ENCODE data around the gene FMO4. TPM values are rescaled to one million over a fixed set of nuclear protein-coding genes. Genes with fewer than 3 reads are reported as not detected.
"Not testable (repeated sequence)": the region's sequence is repeated elsewhere in the genome, so short reads cannot be mapped to it uniquely, and the experiment has no call there.

FMO4 gene
- total RNA-seq, 1 donor from 2014 or later = 0.82 TPM

DNA sequence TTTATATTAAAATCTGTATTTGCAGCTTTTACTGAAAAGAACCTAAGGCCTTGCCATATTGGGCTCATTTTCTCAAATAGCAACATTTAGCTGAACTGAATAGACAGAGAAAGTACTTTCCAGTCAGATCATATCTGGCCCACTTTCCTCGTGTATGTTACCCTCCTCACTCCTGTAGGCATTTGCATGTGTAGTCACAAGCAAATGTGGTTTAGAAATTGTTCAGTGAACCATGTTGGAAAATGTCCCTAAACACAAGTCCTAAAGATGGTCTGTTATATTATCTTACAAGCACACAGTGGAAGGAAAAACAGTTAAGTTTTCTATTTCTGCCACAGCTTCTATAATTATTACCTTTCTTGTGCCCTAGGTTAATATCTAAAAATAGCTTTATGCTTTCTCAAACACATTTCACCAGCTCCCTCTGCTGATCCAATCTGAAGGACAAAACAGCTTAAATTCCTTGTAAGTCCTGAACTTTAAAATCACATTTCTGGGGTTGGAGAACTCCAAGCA is 606 bp upstream of the FMO4 start:
- DNase-seq (ENCODE audit: low spot score in 2 of 2) = no peak
- no peak for FAIRE-seq

DNA sequence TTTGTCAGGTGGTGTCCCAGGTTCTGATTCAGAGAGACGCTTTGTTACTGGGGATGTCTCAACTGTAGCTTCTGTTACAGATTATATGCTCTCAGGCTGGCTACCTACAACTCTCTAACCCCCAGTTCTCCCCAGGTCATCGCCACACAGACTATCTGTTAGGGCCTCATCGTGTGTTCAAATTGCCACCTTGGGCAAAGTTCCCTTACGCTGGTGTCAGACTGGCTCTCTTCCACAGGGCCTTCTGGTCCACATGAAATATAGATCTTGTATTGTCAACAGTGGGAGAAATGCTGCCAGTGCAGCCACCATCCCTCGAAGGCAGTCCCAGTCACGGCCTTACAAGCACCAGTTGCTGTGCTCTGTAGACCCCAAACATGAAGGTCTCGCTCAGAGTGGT is 15.3 kb downstream of the FMO4 start:
- no peak for FAIRE-seq
- no peak for DNase-seq (ENCODE audit: low spot score in 2 of 2)

DNA sequence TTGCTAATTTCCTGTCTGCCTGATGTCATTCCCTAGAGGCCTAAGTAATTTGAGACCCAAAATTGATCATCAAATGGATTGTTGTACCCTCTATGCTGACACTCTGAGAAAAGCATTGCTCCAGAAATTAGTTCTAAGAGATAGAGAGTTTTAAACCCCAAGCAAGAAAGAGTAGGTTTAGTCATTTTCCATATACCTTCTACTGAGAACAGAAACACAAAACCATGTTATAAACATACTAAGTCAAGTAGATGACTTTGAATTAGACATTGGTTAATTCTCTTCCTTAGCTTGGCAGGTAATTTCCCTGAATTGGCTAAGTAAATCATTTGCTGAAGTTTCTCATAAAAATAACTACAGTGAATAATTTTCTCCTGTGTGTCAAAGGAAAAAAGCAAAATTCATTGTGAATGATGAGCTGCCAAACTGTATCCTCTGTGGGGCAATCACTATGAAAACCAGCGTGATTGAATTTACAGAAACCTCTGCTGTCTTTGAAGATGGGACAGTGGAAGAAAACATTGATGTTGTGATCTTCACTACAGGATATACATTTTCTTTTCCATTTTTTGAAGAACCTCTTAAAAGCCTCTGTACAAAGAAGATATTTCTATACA is 20.1 kb downstream of the FMO4 start:
- FAIRE-seq (no peak), DNase-seq (ENCODE audit: low spot score in 2 of 2) (no peak)

DNA sequence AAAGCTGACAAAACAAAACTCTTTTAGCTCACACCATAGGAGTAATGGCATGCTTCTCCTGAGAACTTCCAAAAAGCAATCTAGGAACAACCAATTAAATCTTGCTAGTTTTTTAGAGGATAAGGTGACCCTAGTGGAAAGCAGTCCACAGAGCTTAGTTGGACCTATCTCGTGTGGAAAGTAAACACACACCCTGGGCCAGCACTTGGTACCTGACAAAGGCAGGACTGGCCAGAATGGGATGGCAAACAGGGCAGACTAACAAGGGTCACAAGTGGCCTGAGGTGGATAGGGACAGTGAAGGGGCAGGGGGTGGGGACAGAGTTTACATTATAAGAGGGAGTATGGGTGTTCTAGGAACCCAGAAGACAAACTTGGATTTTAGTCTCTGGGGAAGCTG is 22.0 kb downstream of the FMO4 start:
- DNase-seq (ENCODE audit: low spot score in 2 of 2) (no peak), FAIRE-seq (no peak)

DNA sequence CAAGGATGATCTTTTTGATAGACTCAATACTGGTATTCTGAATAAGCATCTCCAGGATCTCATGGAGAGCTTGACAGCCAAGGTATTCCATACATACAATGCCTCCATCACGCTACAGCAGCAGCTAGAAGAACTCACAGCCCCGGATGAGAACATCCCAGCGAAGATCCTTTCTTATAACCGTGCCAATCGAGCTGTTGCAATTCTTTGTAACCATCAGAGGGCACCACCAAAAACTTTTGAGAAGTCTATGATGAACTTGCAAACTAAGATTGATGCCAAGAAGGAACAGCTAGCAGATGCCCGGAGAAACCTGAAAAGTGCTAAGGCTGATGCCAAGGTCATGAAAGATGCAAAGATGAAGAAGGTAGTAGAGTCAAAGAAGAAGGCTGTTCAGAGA is 25.4 kb downstream of the FMO4 start:
- DNase-seq (ENCODE audit: low spot score in 2 of 2); FAIRE-seq: not testable (repeated sequence)

DNA sequence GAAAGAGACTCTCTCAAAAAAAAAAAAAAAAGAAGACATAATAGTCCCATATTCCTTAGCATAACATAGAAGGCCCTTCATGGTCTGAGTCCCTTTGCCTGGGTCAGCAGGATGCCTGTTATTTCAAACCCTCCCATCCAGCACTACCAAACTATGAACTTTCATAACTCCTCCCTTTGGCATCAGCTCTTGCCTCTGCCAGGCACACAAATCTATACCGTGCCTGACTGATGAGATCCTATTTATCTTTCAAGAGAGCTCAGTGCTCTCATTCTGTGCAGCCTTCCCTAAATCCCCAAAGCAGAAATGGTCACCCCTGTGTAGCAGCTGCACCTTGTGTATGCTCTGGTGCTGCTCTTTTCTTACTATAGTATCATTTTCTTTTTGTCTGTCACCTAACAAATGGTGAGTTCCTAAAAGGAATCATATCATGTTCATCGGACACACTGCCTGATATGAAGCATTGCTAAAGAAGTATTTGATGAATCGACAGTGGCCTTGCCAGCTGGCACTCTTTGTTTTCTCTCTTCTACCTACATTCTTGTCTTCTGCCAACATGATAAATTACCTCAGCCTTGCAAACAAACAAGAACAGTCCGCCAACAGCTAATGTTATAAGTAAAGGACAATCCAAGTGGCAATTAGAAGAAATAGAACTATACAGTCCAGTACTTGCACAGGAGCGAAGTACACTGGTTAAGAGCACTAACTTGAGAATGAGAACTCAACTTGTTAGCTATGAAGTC is 29.9 kb downstream of the FMO4 start:
- DNase-seq (ENCODE audit: low spot score in 2 of 2) = no peak
- FAIRE-seq = no peak

DNA sequence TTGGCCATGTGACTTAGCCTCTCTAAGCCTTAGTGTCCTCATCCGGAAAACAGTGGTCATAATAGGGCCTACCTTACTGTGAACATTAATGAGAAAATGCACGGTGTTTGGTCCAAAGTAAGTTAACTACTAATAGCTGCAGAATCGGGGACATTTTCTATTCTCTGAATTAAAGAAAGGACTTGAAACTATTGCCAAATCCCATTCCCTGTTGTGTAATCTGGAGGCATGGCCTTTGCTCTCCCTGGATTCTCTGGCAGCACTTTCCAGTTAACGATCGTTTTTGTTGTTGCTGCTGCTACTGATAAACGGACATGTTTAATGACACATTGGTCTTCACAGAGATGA is 30.5 kb downstream of the FMO4 start:
- FAIRE-seq = no peak
- DNase-seq (ENCODE audit: low spot score in 2 of 2) = no peak

DNA sequence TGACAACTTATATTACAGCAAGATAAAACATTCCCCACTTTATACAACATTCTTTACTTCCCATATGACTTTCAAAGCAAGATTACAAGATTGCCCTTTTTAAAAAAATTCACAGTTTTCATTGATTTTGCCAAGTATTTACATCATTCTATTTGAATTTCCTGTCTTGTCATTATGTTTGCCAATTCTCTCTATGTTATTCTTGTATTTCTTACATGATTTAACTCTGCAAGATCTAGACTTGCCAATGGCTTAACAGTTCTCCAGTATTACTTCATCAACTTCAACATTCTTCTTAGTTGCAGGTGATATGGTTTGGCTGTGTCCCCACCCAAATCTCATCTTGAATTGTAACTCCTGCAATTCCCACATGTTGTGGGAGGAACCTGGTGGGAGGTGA is 31.6 kb downstream of the FMO4 start:
- no peak for DNase-seq (ENCODE audit: low spot score in 2 of 2)
- FAIRE-seq = no peak

DNA sequence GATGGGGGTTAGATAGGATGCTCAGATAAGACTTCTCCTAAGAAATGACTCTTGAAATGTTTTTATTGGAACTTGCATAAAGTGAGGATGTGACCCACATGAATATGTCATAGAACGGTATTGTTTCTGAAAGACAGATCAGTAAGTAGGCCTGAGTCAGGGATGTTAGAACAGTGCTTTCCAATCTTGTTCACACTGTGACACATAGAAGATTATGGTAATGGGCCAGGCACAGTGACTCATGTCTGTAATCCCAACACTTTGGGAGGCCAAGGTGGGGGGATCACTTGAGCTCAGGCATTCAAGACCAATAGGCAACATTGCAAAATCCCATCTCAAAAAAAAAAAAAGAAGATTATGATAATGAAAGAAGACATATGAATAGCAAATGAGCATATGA is 32.9 kb downstream of the FMO4 start:
- DNase-seq (ENCODE audit: low spot score in 2 of 2) = no peak
- no peak for FAIRE-seq

DNA sequence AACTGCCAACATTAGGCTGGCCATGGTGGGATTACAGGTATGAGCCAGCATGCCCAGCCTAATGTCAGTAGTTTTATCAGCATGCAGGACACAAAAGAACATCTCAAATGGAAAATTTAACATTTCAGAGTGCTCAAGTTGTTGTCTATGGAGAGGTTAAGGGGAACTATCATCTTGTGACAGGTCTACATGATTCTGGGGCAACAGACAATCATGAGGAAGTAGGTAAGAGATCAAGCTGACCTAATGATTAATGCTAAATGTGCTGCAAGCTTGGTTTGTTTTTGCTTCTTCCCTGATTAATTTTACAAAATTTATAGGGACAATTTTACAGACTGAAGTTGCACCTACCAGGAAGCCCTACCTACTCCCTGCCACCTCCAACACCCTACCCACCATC is 36.6 kb downstream of the FMO4 start:
- FAIRE-seq = no peak
- no peak for DNase-seq (ENCODE audit: low spot score in 2 of 2)

DNA sequence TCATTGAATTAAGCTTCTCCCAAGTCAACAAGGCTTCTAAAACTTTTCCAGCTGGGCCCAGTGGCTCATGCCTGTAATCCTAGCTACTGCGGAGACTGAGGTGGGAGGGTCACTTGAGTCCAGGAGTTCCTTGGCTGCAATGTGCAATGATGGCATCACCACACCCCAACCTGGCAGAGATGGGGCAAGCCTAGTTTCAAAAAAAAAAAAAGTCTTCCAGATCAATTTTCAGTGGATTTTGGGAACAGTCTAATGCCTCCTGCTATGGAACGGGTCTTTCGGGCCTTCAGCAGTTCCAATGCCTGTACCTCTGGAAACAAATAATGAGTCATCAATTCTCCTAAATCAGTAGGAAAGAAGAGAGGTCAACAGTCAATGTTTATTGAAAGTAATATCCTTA is 38.0 kb downstream of the FMO4 start:
- DNase-seq (ENCODE audit: low spot score in 2 of 2) (no peak), FAIRE-seq (no peak)

DNA sequence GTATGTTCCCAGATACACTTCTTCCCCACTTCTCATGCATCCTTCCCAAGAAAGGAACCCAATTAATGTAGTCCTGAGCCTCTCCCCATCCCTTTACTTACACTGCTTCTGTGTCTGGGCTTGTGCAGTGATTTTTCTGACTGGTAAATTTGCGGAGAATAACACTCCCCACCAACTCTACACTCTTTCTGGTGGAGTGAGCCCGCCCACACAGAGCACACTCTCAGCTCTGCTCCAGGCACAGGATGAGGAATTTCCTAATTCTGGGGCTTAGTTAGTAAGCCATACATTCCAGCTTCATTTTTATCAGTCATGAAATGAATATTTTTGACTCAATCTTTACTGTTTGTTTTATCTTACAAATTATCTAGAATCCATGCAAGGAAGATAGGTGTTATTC is 38.6 kb downstream of the FMO4 start:
- DNase-seq (ENCODE audit: low spot score in 2 of 2) (no peak), FAIRE-seq (no peak)

DNA sequence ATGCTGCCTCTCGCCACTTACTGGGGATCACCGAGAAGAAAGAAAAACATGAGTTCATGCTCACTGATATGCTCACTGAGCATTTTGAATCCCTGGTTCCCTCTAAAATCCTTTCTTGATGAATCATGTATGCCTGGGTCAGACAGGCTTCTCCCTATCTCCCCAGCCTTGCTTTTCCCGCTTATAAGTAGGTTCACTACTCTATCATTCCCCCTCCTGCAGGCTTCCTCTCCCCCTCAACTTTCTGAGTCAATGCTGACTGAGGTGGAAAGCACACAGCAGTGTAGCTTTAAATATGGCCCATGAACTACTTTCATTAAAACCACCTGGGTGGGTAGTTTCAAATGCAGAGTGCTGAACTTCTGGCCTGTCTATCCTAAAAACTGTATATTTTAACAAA is 41.7 kb downstream of the FMO4 start:
- no peak for FAIRE-seq

DNA sequence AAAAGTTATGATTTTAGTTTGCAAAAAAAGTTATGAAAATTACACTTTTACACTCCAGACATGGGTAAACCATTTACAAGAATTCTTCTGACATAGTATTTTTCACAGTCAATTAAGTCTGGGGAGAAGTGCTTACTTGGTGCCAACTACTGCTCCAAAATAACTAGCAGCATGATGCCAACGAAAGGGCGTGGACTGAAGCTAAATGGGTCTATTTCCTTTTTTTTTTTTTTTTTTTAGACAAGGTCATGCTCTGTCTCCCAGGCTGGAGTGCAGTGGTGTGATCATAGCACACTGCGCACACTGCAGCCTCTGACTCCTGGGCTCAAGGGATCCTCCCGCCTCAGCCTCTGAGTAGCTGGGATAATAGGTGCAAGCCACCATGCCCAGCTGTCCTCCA is 43.2 kb downstream of the FMO4 start:
- DNase-seq (ENCODE audit: low spot score in 2 of 2) = no peak
- no peak for FAIRE-seq

More for the DNA sequence above, 41.7 kb downstream of the FMO4 start:
- no peak for DNase-seq (ENCODE audit: low spot score in 2 of 2)

DNA sequence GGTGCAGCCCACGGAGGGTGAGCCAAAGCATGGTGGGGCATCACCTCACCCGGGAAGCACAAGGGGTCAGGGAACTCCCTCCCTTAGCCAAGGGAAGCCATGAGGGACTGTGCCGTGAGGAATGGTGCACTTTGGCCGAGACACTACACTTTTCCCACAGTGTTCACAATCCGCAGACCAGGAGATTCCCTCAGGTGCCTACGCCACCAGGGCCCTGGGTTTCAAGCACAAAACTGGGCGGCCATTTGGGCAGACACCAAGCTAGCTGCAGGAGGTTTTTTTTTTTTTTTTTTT is 45.3 kb downstream of the FMO4 start:
- not testable (repeated sequence) for FAIRE-seq

DNA sequence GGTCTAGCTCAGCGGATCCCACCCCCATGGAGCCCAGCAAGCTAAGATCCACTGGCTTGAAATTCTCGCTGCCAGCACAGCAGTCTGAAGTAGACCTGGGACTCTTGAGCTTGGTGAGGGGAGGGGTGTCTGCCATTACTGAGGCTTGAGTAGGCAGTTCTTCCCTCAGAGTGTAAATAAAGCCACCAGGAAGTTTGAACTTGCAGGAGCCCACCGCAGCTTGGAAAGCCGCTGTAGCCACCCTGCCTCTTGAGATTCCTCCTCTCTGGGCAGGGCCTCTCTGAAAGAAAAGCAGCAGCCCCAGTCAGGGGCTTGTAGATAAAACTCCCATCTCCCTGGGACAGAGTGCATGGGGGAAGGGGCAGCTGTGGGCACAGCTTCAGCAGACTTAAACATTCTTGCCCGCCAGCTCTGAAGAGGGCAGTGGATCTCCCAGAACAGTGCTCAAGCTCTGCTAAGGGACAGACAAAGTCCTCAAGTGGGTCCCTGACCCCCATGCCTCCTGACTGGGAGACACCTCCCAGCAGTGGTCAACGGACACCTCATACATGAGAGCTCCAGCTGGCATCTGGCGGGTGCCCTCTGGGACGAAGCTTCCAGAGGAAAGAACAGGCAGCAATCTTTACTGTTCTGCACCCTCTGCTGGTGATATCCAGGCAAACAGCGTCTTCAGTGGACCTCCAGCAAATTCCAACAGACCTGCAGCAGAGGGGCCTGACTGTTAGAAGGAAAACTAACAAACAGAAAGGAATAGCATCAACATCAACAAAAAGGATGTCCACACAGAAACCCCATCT is 45.9 kb downstream of the FMO4 start:
- DNase-seq (ENCODE audit: low spot score in 2 of 2); FAIRE-seq: not testable (repeated sequence)

More for the DNA sequence above, 45.3 kb downstream of the FMO4 start:
- DNase-seq (ENCODE audit: low spot score in 2 of 2) = not testable (repeated sequence)

DNA sequence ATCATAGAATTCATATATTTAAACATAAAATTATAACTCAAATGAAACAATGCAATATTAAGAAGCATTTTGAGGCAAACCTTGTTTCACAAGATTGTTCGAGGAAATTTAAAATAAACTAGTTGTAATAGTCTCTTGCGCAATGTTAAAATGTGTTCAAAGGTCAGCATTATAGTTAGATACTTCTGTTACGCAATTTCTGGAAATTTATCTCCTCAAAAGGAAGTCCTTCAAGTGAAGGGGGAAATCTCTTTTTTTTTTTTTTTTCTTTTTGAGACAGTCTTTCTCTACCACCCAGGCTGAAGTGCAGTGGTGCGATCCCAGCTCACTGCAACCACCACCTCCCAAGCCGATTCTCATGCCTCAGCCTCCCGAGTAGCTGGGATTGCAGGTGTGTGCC is 52.1 kb downstream of the FMO4 start:
- no peak for FAIRE-seq
- DNase-seq (ENCODE audit: low spot score in 2 of 2) = no peak

DNA sequence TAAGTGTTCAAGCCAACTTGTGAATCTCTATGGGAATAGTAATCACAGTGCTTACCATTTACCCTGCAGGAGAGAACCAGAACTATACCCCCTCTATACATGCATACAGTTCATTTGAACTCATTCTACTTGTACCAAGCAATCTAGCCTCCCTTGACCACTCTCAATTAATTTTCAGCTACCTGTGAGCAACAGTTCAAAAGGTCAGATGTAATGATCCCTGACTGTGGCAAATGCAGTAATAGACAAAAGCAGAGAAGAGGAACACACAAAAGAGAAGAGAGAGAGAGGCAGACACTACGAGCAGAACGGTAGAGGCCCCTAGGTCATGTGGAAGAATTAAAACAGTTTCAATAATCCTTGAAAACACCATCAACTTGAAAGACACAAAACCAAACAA is 52.8 kb downstream of the FMO4 start:
- FAIRE-seq (no peak), DNase-seq (ENCODE audit: low spot score in 2 of 2) (no peak)

DNA sequence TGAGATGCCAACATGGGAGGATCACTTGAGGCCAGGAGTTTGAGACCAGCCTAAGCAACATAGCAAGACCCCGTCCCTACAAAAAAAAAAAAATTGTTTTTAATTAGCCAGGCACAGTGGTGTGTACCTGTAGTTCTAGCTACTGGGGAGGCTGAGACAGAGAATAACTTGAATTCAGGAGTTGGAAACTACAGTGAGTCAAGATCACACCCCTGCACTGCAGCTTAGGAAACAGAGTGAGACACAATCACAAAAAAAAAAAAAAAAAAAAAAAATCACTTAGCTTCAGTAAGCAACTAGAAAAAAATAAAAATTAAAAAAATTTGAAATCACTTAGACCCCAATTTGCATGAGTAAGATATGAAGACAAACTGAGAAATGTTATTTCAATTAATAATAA is 53.5 kb downstream of the FMO4 start:
- DNase-seq (ENCODE audit: low spot score in 2 of 2) (no peak), FAIRE-seq (peak; percentile 40)

DNA sequence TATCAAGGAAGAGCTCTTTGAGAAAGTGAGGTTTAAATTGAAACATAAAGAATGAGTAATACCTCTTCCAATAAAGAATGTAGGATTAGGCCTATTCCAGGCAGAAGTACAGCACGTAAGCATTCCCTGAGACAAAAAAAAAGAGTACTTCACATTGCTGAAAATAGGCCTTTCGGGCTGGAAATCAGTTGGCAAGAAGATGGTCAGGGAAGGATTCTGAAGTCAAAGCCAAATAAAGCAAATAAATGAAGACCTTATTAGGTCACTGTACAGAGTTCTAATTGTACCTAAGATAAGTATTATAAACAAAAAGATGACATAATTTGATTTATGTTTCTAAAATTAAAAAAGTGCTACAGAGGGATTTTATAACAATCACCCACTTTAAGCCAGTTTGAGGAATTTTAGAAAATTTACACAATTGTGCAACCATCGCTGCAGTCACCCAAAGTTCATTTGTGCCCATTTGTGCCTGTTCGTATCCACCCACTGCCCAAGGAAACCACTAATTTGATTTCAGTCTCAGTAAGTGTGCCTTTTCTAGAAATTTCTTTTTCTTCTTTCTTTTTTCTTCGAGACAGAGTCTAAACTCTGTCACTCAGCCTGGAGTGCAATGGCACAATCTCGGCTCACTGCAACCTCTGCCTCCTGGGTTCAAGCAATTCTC is 58.6 kb downstream of the FMO4 start:
- FAIRE-seq (no peak), DNase-seq (ENCODE audit: low spot score in 2 of 2) (peak in 1 of 2 donors; percentile 12)

Measured in frontal cortex (tissue), 4 donors.